Panc1 (cell line): Measurements from ENCODE around the gene PSG5. TPM values are rescaled to one million over a fixed set of nuclear protein-coding genes. Genes with fewer than 3 reads are reported as not detected.

Experiments used
- total RNA-seq: library from RNA; stranded (reverse); gene quantifications from one replicate; pipeline ENCODE4 v1.2.1, GENCODE V29; 2021; ENCODE audit not compliant: unreplicated experiment

Gene PSG5
- total RNA-seq, 1 experiment from 2014 or later = not detected

Other genes starting within 250 kb of the PSG5 start
- not detected for gene PSG7, start 249.3 kb downstream of the PSG5 start, total RNA-seq
- not detected for gene PSG11, start 160.1 kb downstream of the PSG5 start, total RNA-seq
- gene PSG2, start 103.8 kb downstream of the PSG5 start, total RNA-seq = not detected
- gene PSG4, start 19.1 kb upstream of the PSG5 start, total RNA-seq = 0.10 TPM
- gene PSG9, start 83.0 kb upstream of the PSG5 start, total RNA-seq = 0.23 TPM
- 0.28 TPM for gene CD177, start 167.2 kb upstream of the PSG5 start, total RNA-seq
- not detected for gene TEX101, start 228.4 kb upstream of the PSG5 start, total RNA-seq